Inflammatory macrophage treated with lipopolysaccharide for 1 hour (primary cell): Measurements from ENCODE around the gene TARDBP.
"Not testable (repeated sequence)": the region's sequence is repeated elsewhere in the genome, so short reads cannot be mapped to it uniquely, and the experiment has no call there.

Experiments
- DNase-seq, 2 donors: peaks; one replicate each; pipeline ENCODE4 v3.0.0-alpha.2; 2020 to 2022

TARDBP gene

GRCh38 chr1:11012260-11013159 lies at the start of gene TARDBP:
Gene TARDBP (plus strand): TSS chr1:11012654. CDS start chr1:11013728, 1,074 bp downstream.
- DNase-seq, result peak; percentile 77 to 88

- DNase-seq, result peak; percentile 57 to 79
These were observed 46.8 kb upstream of the TARDBP start for GRCh38 chr1:10965546-10966226.

- no peak for DNase-seq
These were observed 45.4 kb upstream of the TARDBP start for GRCh38 chr1:10967090-10967489.

GRCh38 chr1:10968411-10968826 lies 44.0 kb upstream of the TARDBP start:
- no peak for DNase-seq

- peak; percentile 33 to 48 for DNase-seq
These were observed 43.0 kb upstream of the TARDBP start for GRCh38 chr1:10969267-10969970.

- DNase-seq, result no peak
These were observed 42.5 kb upstream of the TARDBP start for GRCh38 chr1:10969971-10970332.

DNA sequence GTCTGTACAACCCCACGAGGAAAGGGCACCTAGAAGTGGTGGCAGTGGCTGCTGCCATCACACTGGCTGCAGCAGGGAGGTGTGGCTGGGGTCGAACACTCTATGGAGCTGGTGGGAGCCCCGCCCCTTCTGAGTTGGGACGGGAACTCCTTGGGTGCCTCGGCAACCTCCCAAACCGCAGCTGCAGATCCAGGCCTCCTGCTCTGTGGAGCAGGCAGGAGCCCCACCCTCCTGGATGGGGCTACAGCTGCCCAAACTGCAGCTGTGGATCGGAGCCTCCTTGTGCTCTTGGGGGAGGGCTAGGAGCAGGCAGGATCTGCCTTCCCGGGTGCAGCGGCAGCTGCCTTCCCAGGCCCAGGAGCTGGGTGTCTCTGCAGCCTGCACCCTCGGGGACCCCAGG lies 38.9 kb upstream of the TARDBP start:
- no peak for DNase-seq

- no peak for DNase-seq
These were observed 38.2 kb upstream of the TARDBP start for GRCh38 chr1:10973956-10974881.

GRCh38 chr1:10975567-10976326 lies 36.7 kb upstream of the TARDBP start:
- DNase-seq, result peak; percentile 14 to 39

GRCh38 chr1:10978719-10979118 lies 33.7 kb upstream of the TARDBP start:
- no peak for DNase-seq

GRCh38 chr1:10979483-10979920 lies 33.0 kb upstream of the TARDBP start:
- DNase-seq, result peak; percentile 11 to 54

GRCh38 chr1:10980094-10980577 lies 32.3 kb upstream of the TARDBP start:
- DNase-seq, result peak in 1 of 2 donors; percentile 4

GRCh38 chr1:10980841-10981727 lies 31.4 kb upstream of the TARDBP start:
- DNase-seq, result peak in 1 of 2 donors; percentile 16

GRCh38 chr1:10986525-10986890 lies 25.9 kb upstream of the TARDBP start:
- DNase-seq, result peak in 1 of 2 donors; percentile 20

- DNase-seq, result no peak
These were observed 24.5 kb upstream of the TARDBP start for GRCh38 chr1:10987840-10988417.

GRCh38 chr1:10989095-10989494 lies 23.4 kb upstream of the TARDBP start:
- DNase-seq, result peak; percentile 14 to 43

- not testable (repeated sequence) for DNase-seq
These were observed 22.4 kb upstream of the TARDBP start for GRCh38 chr1:10989920-10990516.

DNA sequence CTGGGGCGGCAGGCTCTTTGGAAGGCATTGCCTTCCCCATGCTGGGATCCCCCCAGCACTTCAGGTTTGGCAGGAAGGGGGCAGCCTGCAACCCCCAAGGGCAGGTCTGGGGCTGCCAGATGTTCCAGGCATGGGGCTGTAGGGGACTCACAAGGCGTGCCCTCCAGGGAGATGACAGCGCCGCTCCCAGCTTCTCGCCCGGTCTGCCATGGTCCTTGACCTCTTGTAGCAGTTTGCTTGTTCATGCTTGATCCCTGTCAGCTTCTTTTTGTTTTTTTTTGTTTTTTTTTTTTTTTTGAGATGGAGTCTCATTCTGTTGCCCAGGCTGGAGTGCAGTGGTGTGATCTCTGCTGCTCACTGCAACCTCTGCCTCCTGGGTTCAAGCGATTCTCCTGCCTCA lies 21.6 kb upstream of the TARDBP start:
- no peak for DNase-seq

GRCh38 chr1:10992004-10992403 lies 20.4 kb upstream of the TARDBP start:
- DNase-seq, result not testable (repeated sequence)
